A549 (cell line): Measurements from ENCODE around the gene SMG5. TPM values are rescaled to one million over a fixed set of nuclear protein-coding genes. Genes with fewer than 3 reads are reported as not detected.

Experiments
- ATAC-seq, 2 experiments: fragments of 200-7000 bp in 1 of 2; fragments of >200 bp in 1 of 2; cut with Nextera tagmentation in 1 of 2; cut with Tn5 transposase in 1 of 2; 3 replicates each; pipeline versions ENCODE4 v1.8.0 to v1.9.1; 2018 to 2020; ENCODE audit warnings: mild to moderate bottlenecking in 1 of 2, moderate library complexity in 1 of 2
- CTCF ChIA-PET: fragments of 300-600 bp; sonication (Branson Sonifier 250); formaldehyde crosslinking; extraction: SDS; loops from one replicate; lab custom pipeline; 2021; ENCODE audit warnings: antibody characterized with exemption, inconsistent platforms; lab: Yijun Ruan, JAX
- POLR2A ChIA-PET: fragments of 350-600 bp; formaldehyde crosslinking; extraction: SDS; loops from one replicate; lab custom pipeline; 2021; ENCODE audit warnings: antibody characterized with exemption, inconsistent platforms; lab: Yijun Ruan, JAX
- DNase-seq, 2 experiments: peaks; one replicate each; pipeline versions ENCODE4 v3.0.0 to v3.0.0-alpha.2; 2011 to 2016; ENCODE audit warnings: low read depth in 1 of 2, low spot score in 1 of 2
- FAIRE-seq: peaks from 2 replicates; lab custom pipeline; 2011; peaks lifted over from hg19 to GRCh38; lab: Jason Lieb, UNC
- H3K27ac ChIP-seq, 2 experiments: fragments of >200 bp; sonication (Bioruptor Twin); formaldehyde crosslinking; 3 replicates each; pipeline ENCODE4 v1.5.1; 2016 to 2017
- H3K4me1 ChIP-seq: fragments of >200 bp; sonication (Bioruptor Twin); formaldehyde crosslinking; 3 replicates; pipeline ENCODE4 v1.6.1; 2016
- H3K4me2 ChIP-seq: fragments of >200 bp; sonication (Bioruptor Twin); formaldehyde crosslinking; 3 replicates; pipeline ENCODE4 v1.6.1; 2016
- H3K4me3 ChIP-seq: fragments of >200 bp; sonication (Bioruptor Twin); formaldehyde crosslinking; 3 replicates; pipeline ENCODE4 v1.5.1; 2016
- H3K9me3 ChIP-seq: fragments of >200 bp; sonication (Bioruptor Twin); formaldehyde crosslinking; 3 replicates; pipeline ENCODE4 v1.6.1; 2016
- BCL3 ChIP-seq: fragments of >200 bp; sonication (Bioruptor Twin); formaldehyde crosslinking; IDR thresholded peaks from 3 replicates; pipeline ENCODE4 v1.6.1; 2016
- CTCF ChIP-seq: fragments of >200 bp; sonication (Bioruptor Twin); formaldehyde crosslinking; IDR thresholded peaks from 3 replicates; pipeline ENCODE4 v1.5.1; 2016
- EHF ChIP-seq: fragments of 250-450 bp; sonication (Bioruptor Pico); IDR thresholded peaks from 2 replicates; pipeline ENCODE4 v1.5.0; 2020; ENCODE audit warnings: mild to moderate bottlenecking
- EHMT2 ChIP-seq: fragments of 200-600 bp; sonication (generic); IDR thresholded peaks from 2 replicates; pipeline ENCODE4 v1.6.1; 2016; ENCODE audit warnings: antibody characterized with exemption, low read depth, mild to moderate bottlenecking, moderate library complexity
- EP300 ChIP-seq, 2 experiments: fragments of >200 bp; sonication (Bioruptor Twin); formaldehyde crosslinking; IDR thresholded peaks; 2 replicates in 1 of 2; 3 replicates in 1 of 2; pipeline ENCODE4 v1.6.1; 2016 to 2017
- ESRRA ChIP-seq: fragments of 150-350 bp; IDR thresholded peaks from 2 replicates; pipeline ENCODE4 v1.6.1; 2014; ENCODE audit warnings: mild to moderate bottlenecking, low read length, borderline replicate concordance
- FOSB ChIP-seq: fragments of 250-450 bp; sonication (Bioruptor Pico); IDR thresholded peaks from 2 replicates; pipeline ENCODE4 v1.5.0; 2020; ENCODE audit warnings: mild to moderate bottlenecking, moderate library complexity
- FOSL2 ChIP-seq, 2 experiments: fragments of 450-650 bp in 1 of 2; fragments of >200 bp in 1 of 2; sonication (Bioruptor Twin) in 1 of 2; formaldehyde crosslinking; IDR thresholded peaks; 2 replicates each; pipeline versions ENCODE4 v1.5.0 to v1.6.1; 2016 to 2020; ENCODE audit warnings: mild to moderate bottlenecking in 1 of 2, moderate library complexity in 1 of 2
- HDAC2 ChIP-seq: fragments of 200-600 bp; sonication (generic); IDR thresholded peaks from 2 replicates; pipeline ENCODE4 v1.6.1; 2016
- HES2 ChIP-seq: fragments of >200 bp; sonication (Bioruptor Twin); formaldehyde crosslinking; IDR thresholded peaks from 2 replicates; pipeline ENCODE4 v1.6.1; 2016
- HEYL ChIP-seq: fragments of 250-450 bp; sonication (Bioruptor Pico); IDR thresholded peaks from 2 replicates; pipeline ENCODE4 v1.8.0; 2021; ENCODE audit warnings: mild to moderate bottlenecking, moderate library complexity
- KDM5A ChIP-seq: fragments of 200-600 bp; sonication (generic); IDR thresholded peaks from 2 replicates; pipeline ENCODE4 v1.6.1; 2016; ENCODE audit warnings: antibody characterized with exemption, mild to moderate bottlenecking
- NPAS2 ChIP-seq: fragments of 250-450 bp; sonication (Bioruptor Pico); IDR thresholded peaks from 2 replicates; pipeline ENCODE4 v1.8.0; 2022; ENCODE audit warnings: mild to moderate bottlenecking, moderate library complexity, borderline replicate concordance
- NR3C1 ChIP-seq: fragments of >200 bp; sonication (Bioruptor Twin); formaldehyde crosslinking; IDR thresholded peaks from 3 replicates; pipeline ENCODE4 v1.6.1; 2017
- POLR2A ChIP-seq: IDR thresholded peaks from 2 replicates; pipeline ENCODE4 v1.6.1; 2012; ENCODE audit warnings: mild to moderate bottlenecking, low read length
- POLR2AphosphoS2 ChIP-seq: conservative IDR thresholded peaks from 2 replicates; pipeline ENCODE4 v1.6.1; 2012; ENCODE audit warnings: low read length, improper control_type of control experiment, inconsistent platforms
- RAD21 ChIP-seq, 2 experiments: fragments of >200 bp in 1 of 2; sonication (Bioruptor Twin) in 1 of 2; formaldehyde crosslinking in 1 of 2; IDR thresholded peaks in 1 of 2; conservative IDR thresholded peaks in 1 of 2; 2 replicates in 1 of 2; 3 replicates in 1 of 2; pipeline ENCODE4 v1.6.1; 2012 to 2018; ENCODE audit warnings: inconsistent platforms in 1 of 2
- SREBF2 ChIP-seq: fragments of 450-650 bp; IDR thresholded peaks from 2 replicates; pipeline ENCODE4 v1.6.1; 2014; ENCODE audit warnings: mild to moderate bottlenecking, moderate library complexity
- TP53 ChIP-seq: fragments of 250-450 bp; sonication (Bioruptor Pico); IDR thresholded peaks from 2 replicates; pipeline ENCODE4 v1.5.0; 2021; ENCODE audit warnings: mild to moderate bottlenecking, moderate library complexity
- ZFP36 ChIP-seq: fragments of 450-650 bp; IDR thresholded peaks from 2 replicates; pipeline ENCODE4 v1.6.1; 2014; ENCODE audit warnings: borderline replicate concordance; ENCODE audit not compliant: partially characterized antibody
- WGBS: methylation state at CpG from one replicate; pipeline ENCODE4 v1.1.6; 2017; ENCODE audit errors: missing lambda C conversion rate; 5-methylcytosine and 5-hydroxymethylcytosine counted together
- polyA plus RNA-seq, 4 experiments: library from polyadenylated mRNA; depleted of rRNA in 3 of 4; stranded (reverse); fragments of >200 nt; fragmentation: RNase III in 1 of 4; extraction: RNeasy Plus Mini Kit Qiagen cat#74134 plus additional on column Dnase treatment in 1 of 4; gene quantifications; 2 replicates in 3 of 4; 3 replicates in 1 of 4; pipeline ENCODE4 v1.2.3, GENCODE V29; 2011 to 2017
- TF ChIP-seq, protein P1 (sequence below): IDR thresholded peaks from 2 replicates; pipeline ENCODE4 v1.6.1; 2012
- TF ChIP-seq, protein P2 (sequence below): fragments of 450-650 bp; IDR thresholded peaks from 2 replicates; pipeline ENCODE4 v1.6.1; 2014; ENCODE audit warnings: antibody characterized with exemption

SMG5 gene
- polyA plus RNA-seq, 2 of the 4 experiments (the other 2 are of a cell fraction), result 25.6 to 48.7 TPM

DNA sequence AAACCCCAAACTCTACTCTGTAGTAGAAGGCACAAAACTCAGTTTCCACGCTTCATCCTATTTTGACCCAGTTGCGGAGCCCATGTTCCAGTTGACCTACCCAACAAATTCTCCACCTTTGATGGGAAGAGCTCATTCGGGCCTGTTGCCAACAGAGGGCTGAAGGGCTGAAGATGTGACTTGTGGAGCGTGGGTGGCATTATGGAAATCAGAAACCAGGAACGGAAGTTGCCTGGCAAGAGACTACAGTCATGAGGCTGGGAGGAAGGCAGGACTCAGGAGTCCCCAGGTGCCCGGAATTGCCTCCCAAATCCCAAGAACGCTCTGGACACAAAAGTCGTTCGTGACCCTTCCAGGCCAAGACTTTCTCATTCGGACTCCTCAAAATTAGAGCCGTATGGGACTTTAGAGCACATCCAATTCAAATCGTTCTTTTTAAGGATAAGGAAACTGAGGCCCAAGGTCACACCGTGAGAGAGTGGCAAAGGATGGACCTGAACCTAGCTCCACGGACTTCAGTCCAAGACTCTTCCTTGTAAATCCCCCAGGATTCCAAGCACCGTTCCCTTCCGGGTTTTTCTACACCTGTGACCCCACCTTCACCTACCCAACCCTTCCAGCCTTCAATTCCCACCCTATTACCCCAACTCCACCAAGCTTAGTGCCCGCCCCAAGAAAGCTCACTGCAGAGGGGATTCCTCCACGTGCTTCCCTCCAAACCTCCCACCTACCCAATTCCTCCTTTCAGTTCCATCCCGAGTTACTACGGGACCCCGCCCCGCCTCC lies 739 bp downstream of the SMG5 start:
- Histone ChIP-seq H3K9me3 (no peaks in the 10 kb centered on the region), H3K4me3 (peak overlapping the region; percentile 83), H3K27ac (peak overlapping the region; percentile 90 to 95), H3K4me1 (peaks cover 21% of the 10 kb centered on the region), H3K4me2 (peak overlapping the region; percentile 100)
- POLR2A ChIA-PET, result interaction anchor here (0.8 to 2.6 kb wide), 10 partner anchors 10 to 168 kb away, joined by 3 to 19 read pairs (median 6); partner anchors contain the start of genes CCT3, GLMP, PMF1 and TSACC
- 11% methylated on average over 22 of the region's 22 CpGs for WGBS
- CTCF ChIA-PET, result interaction anchor here (0.6 to 3.1 kb wide), 10 partner anchors 10 to 191 kb away, joined by 3 to 9 read pairs (median 3); partner anchors contain the start of gene SLC25A44
- no peak for TF ChIP-seq NR3C1
- no peak for TF ChIP-seq EP300 (IDR thresholded peaks at IDR 0.05)
- TF ChIP-seq TP53, result no peak; the same call in 1 of the 2 replicates
- no peak for TF ChIP-seq ESRRA
- no peak for TF ChIP-seq NPAS2 (CRISPR knock-in tag)
- TF ChIP-seq HDAC2, result no peak
- TF ChIP-seq ZFP36, result no peak
- FAIRE-seq (no peak), ATAC-seq (peak; percentile 56 to 58), DNase-seq (peak in 1 of 2 experiments; percentile 53)

DNA sequence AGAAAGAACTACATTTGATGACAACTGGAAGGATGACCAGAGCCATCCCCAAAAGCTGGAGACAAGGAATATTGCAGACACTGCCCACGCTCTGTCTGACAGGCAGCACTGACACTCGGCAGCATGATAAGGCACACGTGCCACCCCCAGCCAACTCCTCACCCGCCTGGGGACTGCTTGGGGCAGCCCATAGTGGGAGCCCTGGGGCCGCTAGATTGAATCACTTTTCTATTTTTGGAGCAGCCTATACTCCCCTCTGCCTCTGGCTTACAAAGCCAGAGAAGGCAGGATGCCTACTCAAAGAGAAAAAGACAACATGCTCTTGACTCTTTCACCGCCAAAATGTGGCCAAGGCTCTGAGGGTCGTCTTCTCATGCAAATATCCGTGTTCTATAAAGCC lies 1.3 kb downstream of the SMG5 start:
- POLR2A ChIA-PET, result no interaction called here
- peak in 1 of 2 experiments; percentile 2; a peak in 1 of 6 replicates for ATAC-seq
- CTCF ChIA-PET, result interaction anchor here (0.6 to 3.1 kb wide), 9 partner anchors 9 to 87 kb away, joined by 3 to 9 read pairs (median 4); partner anchors contain the start of gene SLC25A44

GRCh38 chr1:156279837-156280236 lies 2.8 kb downstream of the SMG5 start:
- ChIA-PET POLR2A (interaction anchor here (1.0 kb wide), 1 partner anchor 11 kb away, joined by 3 read pairs; no protein-coding TSS in a partner anchor), CTCF (interaction anchor here (0.9 to 2.0 kb wide), 8 partner anchors 8 to 166 kb away, joined by 3 to 8 read pairs (median 4); no protein-coding TSS in a partner anchor)
- no peak for FAIRE-seq
- no peak for ATAC-seq
- Histone ChIP-seq H3K9me3 (no peaks in the 10 kb centered on the region), H3K4me2 (no peak overlapping the region), H3K4me3 (no peak overlapping the region), H3K27ac (no peak overlapping the region), H3K4me1 (peaks cover 21% of the 10 kb centered on the region)
- WGBS, result 95% methylated on average over 3 of the region's 3 CpGs
- TF ChIP-seq KDM5A (no peak), HEYL (no peak), NPAS2 (CRISPR knock-in tag) (no peak), FOSL2 (IDR thresholded peaks at IDR 0.05) (no peak), FOSL2 (CRISPR knock-in tag; IDR thresholded peaks at IDR 0.05) (no peak), POLR2A (no peak), FOSB (CRISPR knock-in tag) (no peak), EHMT2 (no peak), POLR2AphosphoS2 (no peak), EHF (CRISPR knock-in tag) (no peak), HES2 (no peak), CTCF (no peak), RAD21 (conservative IDR thresholded peaks at IDR 0.05 in 1 of 2, IDR thresholded peaks at IDR 0.05 in 1 of 2) (no peak), SREBF2 (no peak)
- TF ChIP-seq, protein P1, sequence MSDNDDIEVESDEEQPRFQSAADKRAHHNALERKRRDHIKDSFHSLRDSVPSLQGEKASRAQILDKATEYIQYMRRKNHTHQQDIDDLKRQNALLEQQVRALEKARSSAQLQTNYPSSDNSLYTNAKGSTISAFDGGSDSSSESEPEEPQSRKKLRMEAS, result no peak
- TF ChIP-seq, protein P2, sequence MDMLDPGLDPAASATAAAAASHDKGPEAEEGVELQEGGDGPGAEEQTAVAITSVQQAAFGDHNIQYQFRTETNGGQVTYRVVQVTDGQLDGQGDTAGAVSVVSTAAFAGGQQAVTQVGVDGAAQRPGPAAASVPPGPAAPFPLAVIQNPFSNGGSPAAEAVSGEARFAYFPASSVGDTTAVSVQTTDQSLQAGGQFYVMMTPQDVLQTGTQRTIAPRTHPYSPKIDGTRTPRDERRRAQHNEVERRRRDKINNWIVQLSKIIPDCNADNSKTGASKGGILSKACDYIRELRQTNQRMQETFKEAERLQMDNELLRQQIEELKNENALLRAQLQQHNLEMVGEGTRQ, result no peak
- no peak for DNase-seq

More for the DNA sequence above, 1.3 kb downstream of the SMG5 start:
- H3K4me2 ChIP-seq, result peak overlapping the region; percentile 100
- H3K9me3 ChIP-seq, result no peaks in the 10 kb centered on the region
- TF ChIP-seq, protein P1, result 0 out of 2 replicates have a peak, but pooled peaks have one; percentile 25
- no peak for TF ChIP-seq NR3C1
- no peak for TF ChIP-seq BCL3
- H3K4me1 ChIP-seq, result peaks cover 21% of the 10 kb centered on the region
- peak overlapping the region; percentile 83 for H3K4me3 ChIP-seq
- no peak for DNase-seq
- WGBS, result 47% methylated on average over 8 of the region's 8 CpGs
- H3K27ac ChIP-seq, result peak overlapping the region; percentile 90 to 95; a peak in 4 of 6 replicates
- no peak for FAIRE-seq
